Measurements from ENCODE around the gene YBX2. TPM values are rescaled to one million over a fixed set of nuclear protein-coding genes. Genes with fewer than 3 reads are reported as not detected.

YBX2 gene
- under 1 TPM; 0.55 to 0.67 TPM for total RNA-seq

GRCh38 chr17:7294614-7295153 is at the start of gene YBX2:
YBX2 (minus strand) TSS chr17:7294639; CDS start chr17:7294500, 139 bp downstream.

GRCh38 chr17:7336240-7337175 is 42.1 kb upstream of the YBX2 start, which contains the start of gene ACAP1:
ACAP1 (plus strand) TSS chr17:7336529; CDS start chr17:7336735, 206 bp downstream.

GRCh38 chr17:7328840-7329373 is 34.5 kb upstream of the YBX2 start, which contains the start of gene NEURL4:
NEURL4 (minus strand) TSS chr17:7329335; CDS start chr17:7329312, 23 bp downstream.

GRCh38 chr17:7314719-7315569 is 20.5 kb upstream of the YBX2 start, which contains the start of gene GPS2:
GPS2 (minus strand) TSS chr17:7315360; CDS start chr17:7315052, 308 bp downstream.

GRCh38 chr17:7306911-7307685 is 12.7 kb upstream of the YBX2 start, which contains the start of gene EIF5A:
EIF5A (plus strand) TSS chr17:7307628; CDS start chr17:7309636, 2,008 bp downstream.

GRCh38 chr17:7281074-7281952 is 13.1 kb downstream of the YBX2 start, which contains the start of gene SLC2A4:
SLC2A4 (plus strand) TSS chr17:7281718; CDS start chr17:7281935, 217 bp downstream.

GRCh38 chr17:7262192-7262934 is 32.1 kb downstream of the YBX2 start, which contains the start of gene CLDN7:
CLDN7 (minus strand) TSS chr17:7262478; CDS start chr17:7262043, 435 bp downstream.

GRCh38 chr17:7252176-7253043 is 42.0 kb downstream of the YBX2 start, which contains the start of gene ELP5:
ELP5 (plus strand) TSS chr17:7252215; CDS start chr17:7252551, 336 bp downstream.

GRCh38 chr17:7251661-7252175 is 42.7 kb downstream of the YBX2 start, which contains the start of gene CTDNEP1:
CTDNEP1 (minus strand) TSS chr17:7251734; CDS start chr17:7251296, 438 bp downstream.

GRCh38 chr17:7241783-7242716 is 52.4 kb downstream of the YBX2 start, which contains the start of gene GABARAP:
GABARAP (minus strand) TSS chr17:7242449; CDS start chr17:7242330, 119 bp downstream.

GRCh38 chr17:7239091-7240027 is 55.1 kb downstream of the YBX2 start, which contains the start of gene PHF23:
PHF23 (minus strand) TSS chr17:7239457; CDS start chr17:7239279, 178 bp downstream.

